Lower leg skin (tissue), 3 donors: Measurements from ENCODE around the gene WDR64.

ENCODE experiments used
- CTCF ChIP-seq, 3 donors: fragments of 450-650 bp; IDR thresholded peaks; one replicate each; pipeline ENCODE4 v1.5.1; 2016; ENCODE audit warnings: antibody characterized with exemption in 3 of 3, mild to moderate bottlenecking in 3 of 3, moderate library complexity in 2 of 3
- POLR2A ChIP-seq, 2 donors: fragments of 450-650 bp; IDR thresholded peaks; one replicate each; pipeline ENCODE4 v1.6.1; 2016 to 2017; ENCODE audit warnings: antibody characterized with exemption in 2 of 2, mild to moderate bottlenecking in 1 of 2, moderate library complexity in 1 of 2

GRCh38 chr1:241654019-241654418, 1.9 kb downstream of the WDR64 start:
- TF ChIP-seq CTCF (IDR thresholded peaks at IDR 0.05), result no peak
- no peak for TF ChIP-seq POLR2A (IDR thresholded peaks at IDR 0.05)
